Measurements from ENCODE around the gene MAJIN. TPM values are rescaled to one million over a fixed set of nuclear protein-coding genes. Genes with fewer than 3 reads are reported as not detected.

Gene MAJIN
- total and polyA plus RNA-seq, 9 of the 15 experiments (the other 6 are each of a cell fraction or from before 2014, with no cell fraction given): 0.17 to 0.83 (median 0.24) TPM; not detected in 2

DNA sequence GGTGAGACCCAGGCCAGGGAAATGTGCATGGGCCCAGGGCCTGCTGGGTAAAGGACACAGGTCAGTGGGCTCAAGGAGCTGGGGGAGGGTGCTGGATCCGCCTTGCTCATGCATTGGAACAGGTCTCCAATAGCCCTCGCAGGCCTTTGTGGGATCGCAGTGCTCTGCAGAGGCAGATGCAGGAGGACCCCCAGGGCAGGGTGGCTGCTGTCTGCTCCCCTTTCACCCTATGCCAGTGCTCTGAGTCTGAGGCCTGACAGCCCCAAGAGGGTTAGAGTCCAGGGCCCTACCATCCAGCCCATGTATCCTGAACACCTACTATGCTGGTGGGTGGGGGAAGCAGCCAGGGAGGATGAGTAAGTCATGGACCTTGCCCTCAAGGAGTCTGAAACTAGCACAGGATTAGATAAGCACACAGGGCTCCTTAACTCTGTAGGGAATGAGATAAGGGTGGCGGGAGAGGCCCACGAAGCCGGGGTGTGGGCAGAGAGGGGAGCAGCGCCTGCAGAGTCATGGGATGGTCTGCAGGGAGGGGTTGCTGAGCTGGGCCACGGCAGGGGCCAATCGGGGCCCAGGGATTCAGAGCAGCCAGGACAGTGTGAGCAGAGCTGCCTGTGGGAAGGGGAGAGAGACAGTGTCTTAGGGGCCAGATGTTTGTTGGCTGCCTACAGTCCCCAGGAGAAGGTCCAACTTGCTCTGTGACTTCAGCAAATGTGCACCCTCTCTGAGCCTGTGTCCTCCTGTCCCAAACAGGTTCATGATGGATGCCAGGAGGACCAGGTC is 83.0 kb downstream of the MAJIN start (continued):
- TF ChIP-seq ELK1 (CRISPR knock-in tag; IDR thresholded peaks at IDR 0.05) (no peak), NCOR1 (IDR thresholded peaks at IDR 0.05) (peak; percentile 99), MXI1 (IDR thresholded peaks at IDR 0.05; ENCODE audit: low read depth, low read length) (no peak; the same call in 1 of the 2 replicates), YY1 (IDR thresholded peaks at IDR 0.05; ENCODE audit: borderline replicate concordance in 1 of 3, control insufficient read depth in 1 of 3, extremely low read depth in 1 of 3, insufficient read depth in 3 of 3, insufficient read length in 1 of 3, insufficient replicate concordance in 2 of 3, low read depth in 1 of 3, low read length in 2 of 3) (no peak), CBX2 (IDR thresholded peaks at IDR 0.05; ENCODE audit: insufficient read depth, low read length, poor library complexity, severe bottlenecking) (no peak), ARID2 (IDR thresholded peaks at IDR 0.05) (no peak), KAT2B (IDR thresholded peaks at IDR 0.05; ENCODE audit: low read depth, low read length) (no peak), KDM4B (IDR thresholded peaks at IDR 0.05; ENCODE audit: borderline replicate concordance in 2 of 2, low read depth in 1 of 2) (no peak), POLR3G (IDR thresholded peaks at IDR 0.05; ENCODE audit: extremely low read depth, insufficient read length, insufficient replicate concordance) (no peak), SNAPC5 (CRISPR knock-in tag; IDR thresholded peaks at IDR 0.05) (no peak), EHMT2 (IDR thresholded peaks at IDR 0.05) (peak; percentile 51; the same call in 1 of the 2 replicates), LARP7 (IDR thresholded peaks at IDR 0.05) (no peak), OTX1 (CRISPR knock-in tag; IDR thresholded peaks at IDR 0.05) (no peak), FOXA3 (CRISPR knock-in tag; conservative IDR thresholded peaks at IDR 0.05 in 1 of 2, IDR thresholded peaks at IDR 0.05 in 1 of 2) (no peak), E2F4 (CRISPR knock-in tag; IDR thresholded peaks at IDR 0.05; ENCODE audit: low read depth) (peak; percentile 70), BRD9 (IDR thresholded peaks at IDR 0.05; ENCODE audit: low read depth, partially characterized antibody) (no peak), ZNF717 (CRISPR knock-in tag; IDR thresholded peaks at IDR 0.05) (no peak), NR2F6 (CRISPR knock-in tag; IDR thresholded peaks at IDR 0.05) (no peak), FIP1L1 (IDR thresholded peaks at IDR 0.05; ENCODE audit: low read depth, low read length, poor library complexity, severe bottlenecking) (no peak), ZNF143 (CRISPR knock-in tag; IDR thresholded peaks at IDR 0.05) (no peak), MCM3 (IDR thresholded peaks at IDR 0.05) (no peak), PTRF (tag; IDR thresholded peaks at IDR 0.05) (no peak), FOXK1 (CRISPR knock-in tag; IDR thresholded peaks at IDR 0.05; ENCODE audit: borderline replicate concordance) (no peak), POLR3A (IDR thresholded peaks at IDR 0.05; ENCODE audit: borderline replicate concordance, extremely low read depth, insufficient read depth, insufficient read length) (no peak), C11orf30 (IDR thresholded peaks at IDR 0.05; ENCODE audit: low read depth) (peak; percentile 78), ZNF79 (CRISPR knock-in tag; IDR thresholded peaks at IDR 0.05; ENCODE audit: low read depth) (no peak), ZNF436 (CRISPR knock-in tag; IDR thresholded peaks at IDR 0.05) (no peak), ZNF764 (CRISPR knock-in tag; IDR thresholded peaks at IDR 0.05; ENCODE audit: low read depth) (no peak)

Data from K562 (cell line).